ENCODE data around the gene TPST1.

DNA sequence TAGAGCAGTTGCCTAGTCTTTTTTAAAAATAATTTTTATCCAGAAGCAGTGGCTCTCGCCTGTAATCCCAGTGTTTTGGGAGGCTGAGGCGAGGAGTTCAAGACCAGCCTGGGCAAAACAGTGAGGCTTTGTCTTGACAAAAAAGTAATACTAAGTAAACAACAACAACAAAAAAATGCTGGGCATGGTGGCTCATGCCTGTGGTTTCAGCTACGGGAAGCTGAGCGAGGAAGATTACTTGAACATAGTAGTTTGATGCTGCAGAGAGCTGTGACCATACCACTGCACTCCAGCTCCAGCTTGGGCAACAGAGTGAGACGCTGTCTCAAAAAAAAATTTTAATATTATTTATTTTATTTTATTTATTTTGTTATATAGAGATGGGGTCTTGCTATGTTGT, 31.3 kb upstream of the TPST1 start:
- TF ChIP-seq, protein P1, sequence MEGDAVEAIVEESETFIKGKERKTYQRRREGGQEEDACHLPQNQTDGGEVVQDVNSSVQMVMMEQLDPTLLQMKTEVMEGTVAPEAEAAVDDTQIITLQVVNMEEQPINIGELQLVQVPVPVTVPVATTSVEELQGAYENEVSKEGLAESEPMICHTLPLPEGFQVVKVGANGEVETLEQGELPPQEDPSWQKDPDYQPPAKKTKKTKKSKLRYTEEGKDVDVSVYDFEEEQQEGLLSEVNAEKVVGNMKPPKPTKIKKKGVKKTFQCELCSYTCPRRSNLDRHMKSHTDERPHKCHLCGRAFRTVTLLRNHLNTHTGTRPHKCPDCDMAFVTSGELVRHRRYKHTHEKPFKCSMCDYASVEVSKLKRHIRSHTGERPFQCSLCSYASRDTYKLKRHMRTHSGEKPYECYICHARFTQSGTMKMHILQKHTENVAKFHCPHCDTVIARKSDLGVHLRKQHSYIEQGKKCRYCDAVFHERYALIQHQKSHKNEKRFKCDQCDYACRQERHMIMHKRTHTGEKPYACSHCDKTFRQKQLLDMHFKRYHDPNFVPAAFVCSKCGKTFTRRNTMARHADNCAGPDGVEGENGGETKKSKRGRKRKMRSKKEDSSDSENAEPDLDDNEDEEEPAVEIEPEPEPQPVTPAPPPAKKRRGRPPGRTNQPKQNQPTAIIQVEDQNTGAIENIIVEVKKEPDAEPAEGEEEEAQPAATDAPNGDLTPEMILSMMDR (optimal IDR thresholded peaks at IDR 0.05 in 1 of 3, IDR thresholded peaks at IDR 0.05 in 1 of 3, conservative IDR thresholded peaks at IDR 0.05 in 1 of 3; ENCODE audit: extremely low read depth in 1 of 3, insufficient read depth in 2 of 3, low read length in 3 of 3): no peak
- TF ChIP-seq EZH2 (IDR thresholded peaks at IDR 0.05; ENCODE audit: low read length): no peak

Data from keratinocyte (primary cell).